Neural progenitor cell (in vitro differentiated cells): Measurements from ENCODE around the gene G6PD. TPM values are rescaled to one million over a fixed set of nuclear protein-coding genes. Genes with fewer than 3 reads are reported as not detected.

ENCODE experiments used
- DNase-seq: peaks from one replicate; pipeline ENCODE4 v3.0.0-alpha.2; 2016; ENCODE audit warnings: low spot score
- H2AFZ ChIP-seq: fragments of 200-600 bp; sonication (generic); replicated peaks from 2 replicates; pipeline ENCODE4 v1.6.1; 2016; ENCODE audit warnings: antibody characterized with exemption
- H3F3A ChIP-seq: fragments of 200-600 bp; sonication (generic); 2 replicates; pipeline ENCODE4 v1.6.1; 2016; ENCODE audit warnings: antibody characterized with exemption, low read depth
- H3K27ac ChIP-seq: fragments of 200-600 bp; sonication (generic); 2 replicates; pipeline ENCODE4 v1.5.1; 2016; ENCODE audit warnings: mild to moderate bottlenecking
- H3K27me3 ChIP-seq: fragments of 200-600 bp; sonication (generic); 2 replicates; pipeline ENCODE4 v1.6.1; 2016; ENCODE audit warnings: mild to moderate bottlenecking, moderate library complexity
- H3K36me3 ChIP-seq: fragments of 200-600 bp; sonication (generic); 2 replicates; pipeline ENCODE4 v1.5.1; 2016
- H3K4me1 ChIP-seq: fragments of 200-600 bp; sonication (generic); 2 replicates; pipeline ENCODE4 v1.6.1; 2016; ENCODE audit warnings: mixed run types
- H3K4me2 ChIP-seq: fragments of 200-600 bp; sonication (generic); 2 replicates; pipeline ENCODE4 v1.6.1; 2016
- H3K4me3 ChIP-seq: fragments of 200-600 bp; sonication (generic); 2 replicates; pipeline ENCODE4 v1.5.1; 2016
- H3K79me2 ChIP-seq: fragments of 200-600 bp; sonication (generic); 2 replicates; pipeline ENCODE4 v1.6.1; 2016; ENCODE audit warnings: low read depth
- H3K9ac ChIP-seq: fragments of 200-600 bp; sonication (generic); 2 replicates; pipeline ENCODE4 v1.6.1; 2016
- H3K9me3 ChIP-seq: fragments of 200-600 bp; sonication (generic); 2 replicates; pipeline ENCODE4 v1.5.1; 2016; ENCODE audit warnings: low read depth
- H4K20me1 ChIP-seq: fragments of 200-600 bp; sonication (generic); 2 replicates; pipeline ENCODE4 v1.6.1; 2016; ENCODE audit warnings: low read depth
- H3K27ac Mint-ChIP-seq: 3 replicates; pipeline ENCODE4 v1.8.0; 2021; ENCODE audit warnings: mixed read lengths
- H3K27me3 Mint-ChIP-seq: 2 replicates; pipeline ENCODE4 v1.8.0; 2022; ENCODE audit warnings: low read depth, mild to moderate bottlenecking, inconsistent platforms, moderate library complexity, mixed read lengths; ENCODE audit not compliant: insufficient read depth
- H3K36me3 Mint-ChIP-seq: 3 replicates; pipeline ENCODE4 v1.8.0; 2021; ENCODE audit warnings: mixed read lengths
- H3K4me1 Mint-ChIP-seq: 3 replicates; pipeline ENCODE4 v1.8.0; 2021; ENCODE audit warnings: mixed read lengths
- H3K4me3 Mint-ChIP-seq: 3 replicates; pipeline ENCODE4 v1.8.0; 2021; ENCODE audit warnings: mild to moderate bottlenecking, moderate library complexity, mixed read lengths
- H3K9me3 Mint-ChIP-seq: 3 replicates; pipeline ENCODE4 v1.8.0; 2020; ENCODE audit warnings: mixed read lengths
- EZH2 ChIP-seq: fragments of 200-600 bp; sonication (generic); IDR thresholded peaks from 2 replicates; pipeline ENCODE4 v1.6.1; 2017; ENCODE audit warnings: antibody characterized with exemption, mild to moderate bottlenecking, moderate library complexity
- EZH2phosphoT487 ChIP-seq: fragments of 200-600 bp; sonication (generic); IDR thresholded peaks from 2 replicates; pipeline ENCODE4 v1.6.1; 2017; ENCODE audit warnings: antibody characterized with exemption
- total RNA-seq: library from RNA; depleted of rRNA; stranded (reverse); fragments of >200 nt; gene quantifications from 2 replicates; pipeline ENCODE4 v1.2.3, GENCODE V29; 2015; ENCODE audit warnings: low replicate concordance
- TF ChIP-seq, protein P1 (sequence below): fragments of 200-600 bp; sonication (generic); IDR thresholded peaks from 2 replicates; pipeline ENCODE4 v1.5.1; 2017; ENCODE audit warnings: antibody characterized with exemption, mild to moderate bottlenecking

Gene G6PD
- total RNA-seq, 1 donor from 2014 or later = 21.6 TPM

GRCh38 chrX:154516656-154517100 lies 30.0 kb downstream of the G6PD start:
- H3K4me3 ChIP-seq = peak overlapping the region; percentile 82
- H3K4me1 ChIP-seq = no peaks in the 10 kb centered on the region
- Mint-ChIP-seq H3K27ac (peak overlapping the region; percentile 87), H3K9me3 (peaks cover 18% of the 10 kb centered on the region), H3K36me3 (peaks cover 1% of the 10 kb centered on the region), H3K4me3 (peak overlapping the region; percentile 84), H3K4me1 (peaks cover 22% of the 10 kb centered on the region), H3K27me3 (peaks cover 6% of the 10 kb centered on the region)
- TF ChIP-seq EZH2phosphoT487 (no peak), EZH2 (no peak)
- TF ChIP-seq, protein P1, sequence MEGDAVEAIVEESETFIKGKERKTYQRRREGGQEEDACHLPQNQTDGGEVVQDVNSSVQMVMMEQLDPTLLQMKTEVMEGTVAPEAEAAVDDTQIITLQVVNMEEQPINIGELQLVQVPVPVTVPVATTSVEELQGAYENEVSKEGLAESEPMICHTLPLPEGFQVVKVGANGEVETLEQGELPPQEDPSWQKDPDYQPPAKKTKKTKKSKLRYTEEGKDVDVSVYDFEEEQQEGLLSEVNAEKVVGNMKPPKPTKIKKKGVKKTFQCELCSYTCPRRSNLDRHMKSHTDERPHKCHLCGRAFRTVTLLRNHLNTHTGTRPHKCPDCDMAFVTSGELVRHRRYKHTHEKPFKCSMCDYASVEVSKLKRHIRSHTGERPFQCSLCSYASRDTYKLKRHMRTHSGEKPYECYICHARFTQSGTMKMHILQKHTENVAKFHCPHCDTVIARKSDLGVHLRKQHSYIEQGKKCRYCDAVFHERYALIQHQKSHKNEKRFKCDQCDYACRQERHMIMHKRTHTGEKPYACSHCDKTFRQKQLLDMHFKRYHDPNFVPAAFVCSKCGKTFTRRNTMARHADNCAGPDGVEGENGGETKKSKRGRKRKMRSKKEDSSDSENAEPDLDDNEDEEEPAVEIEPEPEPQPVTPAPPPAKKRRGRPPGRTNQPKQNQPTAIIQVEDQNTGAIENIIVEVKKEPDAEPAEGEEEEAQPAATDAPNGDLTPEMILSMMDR = no peak
- H3K36me3 ChIP-seq = no peaks in the 10 kb centered on the region
- DNase-seq = peak; percentile 62
- no peaks in the 10 kb centered on the region for H4K20me1 ChIP-seq
- H2AFZ ChIP-seq = no peak overlapping the region
- no peaks in the 10 kb centered on the region for H3K9me3 ChIP-seq
- no peaks in the 10 kb centered on the region for H3K27me3 ChIP-seq
- peak overlapping the region; percentile 75 for H3K4me2 ChIP-seq
- no peak overlapping the region for H3K9ac ChIP-seq
- no peak overlapping the region for H3K27ac ChIP-seq
- peaks cover 2% of the 10 kb centered on the region for H3K79me2 ChIP-seq
- peaks cover 8% of the 10 kb centered on the region for H3F3A ChIP-seq

DNA sequence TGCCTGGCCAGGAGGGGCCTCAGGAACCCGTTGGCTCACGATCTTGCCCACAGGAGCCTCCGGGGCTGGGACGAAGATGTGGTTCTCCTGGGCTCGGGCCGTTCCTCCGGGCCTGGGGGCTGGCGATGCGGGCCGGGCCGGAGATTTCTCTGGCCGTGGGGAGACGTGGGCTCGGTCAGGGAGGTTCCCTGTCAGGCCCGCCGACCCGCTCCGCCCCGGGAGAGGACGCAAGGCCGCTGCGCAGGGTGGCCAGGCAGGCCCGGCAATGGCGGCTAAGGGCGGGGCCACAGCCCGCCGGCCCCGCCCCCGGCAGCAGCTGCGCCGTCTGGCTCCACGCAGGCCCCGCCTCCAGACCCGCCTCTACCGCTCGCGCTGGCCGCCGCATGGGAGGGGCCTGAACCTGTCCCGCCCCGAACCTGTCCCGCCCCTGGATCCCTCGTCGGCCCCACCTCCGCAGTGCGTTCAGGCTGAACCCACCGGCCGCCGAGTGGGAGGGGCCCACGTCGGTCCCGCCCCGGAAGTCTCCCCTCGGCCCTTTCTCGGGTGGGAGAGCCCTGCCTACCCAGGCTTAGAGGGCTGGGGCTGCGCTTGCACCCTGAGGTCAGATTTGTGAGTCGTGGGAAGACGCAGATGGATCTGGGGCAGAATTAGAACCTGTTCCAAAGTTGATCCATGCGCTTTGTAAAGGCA lies 30.5 kb downstream of the G6PD start, which contains the start of gene FAM3A:
TSS of gene FAM3A (minus strand) at position 267 of the 690 bp plus-strand sequence. CDS start 460 bp downstream, outside the sequence.
- Histone ChIP-seq H3F3A (peaks cover 8% of the 10 kb centered on the region), H3K4me1 (no peaks in the 10 kb centered on the region), H3K9ac (peak within 1 kb of the TSS; percentile 69), H3K27ac (no peak within 1 kb of the TSS), H4K20me1 (no peaks in the 10 kb centered on the region), H3K36me3 (no peaks in the 10 kb centered on the region), H3K9me3 (no peaks in the 10 kb centered on the region), H3K4me2 (peak within 1 kb of the TSS; percentile 86), H3K27me3 (no peaks in the 10 kb centered on the region), H2AFZ (peak within 1 kb of the TSS; percentile 86), H3K4me3 (peak within 1 kb of the TSS; percentile 82), H3K79me2 (peaks cover 2% of the 10 kb centered on the region)
- Mint-ChIP-seq H3K36me3 (peaks cover 1% of the 10 kb centered on the region), H3K4me3 (peak within 1 kb of the TSS; percentile 84), H3K27ac (peak within 1 kb of the TSS; percentile 87), H3K9me3 (peaks cover 19% of the 10 kb centered on the region), H3K4me1 (peaks cover 22% of the 10 kb centered on the region), H3K27me3 (peaks cover 6% of the 10 kb centered on the region)
- TF ChIP-seq, protein P1 = no peak
- TF ChIP-seq EZH2 = no peak
- no peak for TF ChIP-seq EZH2phosphoT487
- DNase-seq = peak; percentile 93

- peak overlapping the region; percentile 69 for H3K9ac ChIP-seq
- no peaks in the 10 kb centered on the region for H4K20me1 ChIP-seq
- no peaks in the 10 kb centered on the region for H3K9me3 ChIP-seq
- H3K79me2 ChIP-seq = peaks cover 2% of the 10 kb centered on the region
- peaks cover 22% of the 10 kb centered on the region for H3K9me3 Mint-ChIP-seq
- peaks cover 22% of the 10 kb centered on the region for H3K4me1 Mint-ChIP-seq
- H3K27me3 Mint-ChIP-seq = peaks cover 6% of the 10 kb centered on the region
- H3K27me3 ChIP-seq = no peaks in the 10 kb centered on the region
- no peaks in the 10 kb centered on the region for H3K36me3 ChIP-seq
- peaks cover 1% of the 10 kb centered on the region for H3K36me3 Mint-ChIP-seq
- peaks cover 8% of the 10 kb centered on the region for H3F3A ChIP-seq
- no peaks in the 10 kb centered on the region for H3K4me1 ChIP-seq
- TF ChIP-seq, protein P1 = no peak
- TF ChIP-seq EZH2 = no peak
- TF ChIP-seq EZH2phosphoT487 = no peak
- peak overlapping the region; percentile 82 for H3K4me3 ChIP-seq
- H3K4me3 Mint-ChIP-seq = peak overlapping the region; percentile 84
- peak overlapping the region; percentile 86 for H3K4me2 ChIP-seq
- peak overlapping the region; percentile 86 for H2AFZ ChIP-seq
- H3K27ac Mint-ChIP-seq = no peak overlapping the region
- DNase-seq = no peak
- no peak overlapping the region for H3K27ac ChIP-seq
These were observed 31.3 kb downstream of the G6PD start for GRCh38 chrX:154515090-154515965.
